ENCODE measurements around the gene TMUB2. TPM values are rescaled to one million over a fixed set of nuclear protein-coding genes. Genes with fewer than 3 reads are reported as not detected.

Gene TMUB2
- total RNA-seq, 1 donor from 2014 or later, result 41.9 TPM

DNA sequence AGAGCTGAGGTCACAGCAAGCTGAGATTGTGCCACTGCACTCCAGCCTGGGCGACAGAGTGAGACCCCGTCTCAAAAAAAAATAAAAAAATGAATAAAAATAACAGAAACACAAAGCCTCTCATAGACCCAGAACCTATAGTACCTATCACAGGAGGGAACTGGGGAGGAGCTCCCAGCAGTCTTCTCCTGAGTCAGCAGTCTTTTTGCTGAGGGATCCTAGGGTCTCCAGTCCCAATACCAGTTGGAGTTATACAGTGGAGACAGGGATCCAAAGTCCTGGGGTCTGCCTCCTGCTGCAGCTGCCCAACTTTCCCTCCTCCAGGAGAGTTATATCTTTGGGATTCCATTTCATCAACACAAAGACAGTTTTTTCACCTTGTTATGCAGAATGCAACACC is 3.7 kb upstream of the TMUB2 start:
- intact Hi-C loops (cut with DNase I), result no loop called here
- no peak overlapping the region for H3K27ac ChIP-seq

DNA sequence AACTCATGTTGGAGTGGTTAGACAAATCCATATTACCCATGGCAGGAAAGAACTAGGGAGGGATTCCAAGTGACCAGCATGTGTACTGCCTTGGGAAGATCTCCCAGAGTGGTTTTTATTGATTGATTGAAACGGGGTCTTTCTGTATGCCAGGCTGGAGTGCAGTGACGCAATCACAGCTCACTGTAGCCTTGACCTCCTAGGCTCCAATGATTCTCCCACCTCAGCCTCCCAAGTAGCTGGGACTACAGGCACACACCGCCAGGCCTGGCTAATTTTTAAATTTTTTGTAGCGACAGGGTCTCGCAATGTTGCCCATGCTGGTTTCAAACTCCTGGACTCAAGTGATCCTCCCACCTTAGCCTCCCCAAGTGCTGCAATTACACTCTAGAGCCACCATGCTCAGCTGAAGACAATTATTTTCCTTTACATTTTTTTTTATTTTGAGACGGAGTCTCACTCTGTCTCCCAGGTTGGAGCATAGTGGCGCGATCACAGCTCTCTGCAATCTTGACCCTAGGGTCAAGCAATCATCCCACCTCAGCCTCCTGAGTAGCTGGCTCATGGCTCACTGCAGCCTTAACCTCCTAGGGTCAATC is 2.5 kb upstream of the TMUB2 start:
- TF ChIP-seq, protein P1, sequence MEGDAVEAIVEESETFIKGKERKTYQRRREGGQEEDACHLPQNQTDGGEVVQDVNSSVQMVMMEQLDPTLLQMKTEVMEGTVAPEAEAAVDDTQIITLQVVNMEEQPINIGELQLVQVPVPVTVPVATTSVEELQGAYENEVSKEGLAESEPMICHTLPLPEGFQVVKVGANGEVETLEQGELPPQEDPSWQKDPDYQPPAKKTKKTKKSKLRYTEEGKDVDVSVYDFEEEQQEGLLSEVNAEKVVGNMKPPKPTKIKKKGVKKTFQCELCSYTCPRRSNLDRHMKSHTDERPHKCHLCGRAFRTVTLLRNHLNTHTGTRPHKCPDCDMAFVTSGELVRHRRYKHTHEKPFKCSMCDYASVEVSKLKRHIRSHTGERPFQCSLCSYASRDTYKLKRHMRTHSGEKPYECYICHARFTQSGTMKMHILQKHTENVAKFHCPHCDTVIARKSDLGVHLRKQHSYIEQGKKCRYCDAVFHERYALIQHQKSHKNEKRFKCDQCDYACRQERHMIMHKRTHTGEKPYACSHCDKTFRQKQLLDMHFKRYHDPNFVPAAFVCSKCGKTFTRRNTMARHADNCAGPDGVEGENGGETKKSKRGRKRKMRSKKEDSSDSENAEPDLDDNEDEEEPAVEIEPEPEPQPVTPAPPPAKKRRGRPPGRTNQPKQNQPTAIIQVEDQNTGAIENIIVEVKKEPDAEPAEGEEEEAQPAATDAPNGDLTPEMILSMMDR (IDR thresholded peaks at IDR 0.05), result no peak
- no peak overlapping the region for H3K27ac ChIP-seq
- H3K4me3 ChIP-seq, result no peak overlapping the region
- intact Hi-C loops (cut with DNase I), result no loop called here
- peaks cover 25% of the 10 kb centered on the region for H3K36me3 ChIP-seq
- DNase-seq, result no peak
- no peaks in the 10 kb centered on the region for H3K9me3 ChIP-seq
- no peak for ATAC-seq
- H3K4me1 ChIP-seq, result peaks cover 24% of the 10 kb centered on the region
- H3K27me3 ChIP-seq (ENCODE audit: low read depth), result no peaks in the 10 kb centered on the region

More for the DNA sequence above, 3.7 kb upstream of the TMUB2 start:
- Histone ChIP-seq H3K4me1 (peaks cover 18% of the 10 kb centered on the region), H3K9me3 (no peaks in the 10 kb centered on the region), H3K4me3 (no peak overlapping the region), H3K36me3 (peaks cover 32% of the 10 kb centered on the region), H3K27me3 (ENCODE audit: low read depth) (no peaks in the 10 kb centered on the region)
- TF ChIP-seq, protein P1 (IDR thresholded peaks at IDR 0.05), result no peak
- ATAC-seq, result no peak
- no peak for DNase-seq

DNA sequence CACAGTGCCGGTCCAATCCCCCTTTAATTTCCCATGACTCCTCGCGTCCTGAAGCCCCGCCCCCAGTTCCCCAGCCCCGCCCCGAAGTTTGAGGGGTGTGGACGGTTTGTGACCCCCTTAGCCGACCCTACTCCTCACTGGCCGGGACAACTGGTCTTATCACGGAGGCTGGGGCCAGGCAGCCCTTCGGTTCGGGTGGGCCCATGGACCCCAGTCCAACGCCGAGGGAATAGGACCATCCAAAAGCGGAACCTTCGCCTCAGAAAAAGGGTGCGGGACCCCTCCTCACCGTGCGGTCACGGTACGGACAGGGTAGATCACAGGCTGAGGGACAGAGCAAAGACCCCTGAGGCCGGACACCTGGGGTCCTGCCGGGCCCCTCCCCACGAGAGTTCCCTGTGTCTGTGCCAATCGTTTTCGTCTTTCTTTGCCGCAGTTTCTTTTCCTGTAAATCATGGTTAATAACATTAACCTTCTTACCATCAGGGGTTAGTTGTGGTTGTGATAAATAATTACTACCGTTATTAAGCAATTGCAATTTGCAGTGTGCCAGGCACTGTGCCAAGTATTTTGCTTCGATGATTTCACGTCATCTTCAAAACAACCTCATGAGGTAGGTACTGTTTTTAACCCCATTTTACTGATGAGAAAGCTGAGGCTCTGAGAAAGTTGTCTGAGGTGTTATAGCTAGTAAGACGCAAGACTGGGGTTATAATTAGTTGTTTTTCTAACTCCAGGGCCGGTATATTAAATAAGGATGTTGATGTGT is 543 bp downstream of the TMUB2 start:
- peak; percentile 80 to 84 for ATAC-seq
- Histone ChIP-seq H3K9me3 (no peaks in the 10 kb centered on the region), H3K4me1 (peaks cover 27% of the 10 kb centered on the region), H3K36me3 (peaks cover 37% of the 10 kb centered on the region), H3K27me3 (ENCODE audit: low read depth) (no peaks in the 10 kb centered on the region), H3K27ac (peak overlapping the region; percentile 99), H3K4me3 (peak overlapping the region; percentile 96)
- TF ChIP-seq, protein P1 (IDR thresholded peaks at IDR 0.05), result no peak
- intact Hi-C loops (cut with DNase I), result no loop called here
- peak; percentile 75 for DNase-seq

DNA sequence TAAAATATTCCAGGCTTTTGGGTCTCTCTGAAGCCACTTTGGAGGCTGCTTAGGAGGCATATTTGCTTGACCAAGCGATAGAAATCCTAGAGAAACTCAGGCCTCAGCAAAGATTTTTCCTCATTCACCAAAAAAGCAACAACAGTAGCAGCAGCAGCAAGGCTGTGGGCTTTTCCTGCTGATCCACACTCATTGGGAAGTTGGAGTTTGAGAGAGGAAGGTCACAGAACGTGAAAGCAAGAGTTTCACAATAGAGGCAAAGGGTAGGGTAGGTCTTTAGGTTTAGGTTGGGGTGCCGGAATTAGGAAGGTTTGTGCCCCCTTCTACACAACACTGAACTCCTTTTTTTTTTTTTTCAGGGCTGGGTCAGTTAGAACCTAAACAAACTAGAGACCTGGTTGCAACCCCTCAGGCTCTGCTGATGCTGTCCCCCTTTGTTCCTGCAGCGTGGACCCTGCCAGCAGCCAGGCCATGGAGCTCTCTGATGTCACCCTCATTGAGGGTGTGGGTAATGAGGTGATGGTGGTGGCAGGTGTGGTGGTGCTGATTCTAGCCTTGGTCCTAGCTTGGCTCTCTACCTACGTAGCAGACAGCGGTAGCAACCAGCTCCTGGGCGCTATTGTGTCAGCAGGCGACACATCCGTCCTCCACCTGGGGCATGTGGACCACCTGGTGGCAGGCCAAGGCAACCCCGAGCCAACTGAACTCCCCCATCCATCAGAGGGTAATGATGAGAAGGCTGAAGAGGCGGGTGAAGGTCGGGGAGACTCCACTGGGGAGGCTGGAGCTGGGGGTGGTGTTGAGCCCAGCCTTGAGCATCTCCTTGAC is 2.0 kb downstream of the TMUB2 start:
- no peaks in the 10 kb centered on the region for H3K9me3 ChIP-seq
- H3K36me3 ChIP-seq, result peaks cover 40% of the 10 kb centered on the region
- DNase-seq, result no peak
- TF ChIP-seq, protein P1 (IDR thresholded peaks at IDR 0.05), result no peak
- no peaks in the 10 kb centered on the region for H3K27me3 ChIP-seq (ENCODE audit: low read depth)
- H3K27ac ChIP-seq, result peak overlapping the region; percentile 22
- intact Hi-C loops (cut with DNase I), result no loop called here
- no peak for ATAC-seq
- H3K4me3 ChIP-seq, result peak overlapping the region; percentile 96
- H3K4me1 ChIP-seq, result peaks cover 31% of the 10 kb centered on the region

DNA sequence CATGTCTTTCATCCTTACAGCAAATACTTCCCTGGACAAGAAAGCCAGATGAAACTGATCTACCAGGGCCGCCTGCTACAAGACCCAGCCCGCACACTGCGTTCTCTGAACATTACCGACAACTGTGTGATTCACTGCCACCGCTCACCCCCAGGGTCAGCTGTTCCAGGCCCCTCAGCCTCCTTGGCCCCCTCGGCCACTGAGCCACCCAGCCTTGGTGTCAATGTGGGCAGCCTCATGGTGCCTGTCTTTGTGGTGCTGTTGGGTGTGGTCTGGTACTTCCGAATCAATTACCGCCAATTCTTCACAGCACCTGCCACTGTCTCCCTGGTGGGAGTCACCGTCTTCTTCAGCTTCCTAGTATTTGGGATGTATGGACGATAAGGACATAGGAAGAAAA is 3.7 kb downstream of the TMUB2 start:
- H3K27ac ChIP-seq, result no peak overlapping the region
- DNase-seq (no peak), ATAC-seq (no peak)
- H3K4me1 ChIP-seq, result peaks cover 24% of the 10 kb centered on the region
- TF ChIP-seq, protein P1 (IDR thresholded peaks at IDR 0.05), result no peak
- H3K27me3 ChIP-seq (ENCODE audit: low read depth), result no peaks in the 10 kb centered on the region
- intact Hi-C loops (cut with DNase I), result no loop called here
- H3K4me3 ChIP-seq, result no peak overlapping the region
- peaks cover 57% of the 10 kb centered on the region for H3K36me3 ChIP-seq
- H3K9me3 ChIP-seq, result no peaks in the 10 kb centered on the region

All from lower lobe of right lung (tissue), 2 donors.